ENCODE results near the gene CCDC195.
"Not testable (repeated sequence)": the region's sequence is repeated elsewhere in the genome, so short reads cannot be mapped to it uniquely, and the experiment has no call there.

DNA sequence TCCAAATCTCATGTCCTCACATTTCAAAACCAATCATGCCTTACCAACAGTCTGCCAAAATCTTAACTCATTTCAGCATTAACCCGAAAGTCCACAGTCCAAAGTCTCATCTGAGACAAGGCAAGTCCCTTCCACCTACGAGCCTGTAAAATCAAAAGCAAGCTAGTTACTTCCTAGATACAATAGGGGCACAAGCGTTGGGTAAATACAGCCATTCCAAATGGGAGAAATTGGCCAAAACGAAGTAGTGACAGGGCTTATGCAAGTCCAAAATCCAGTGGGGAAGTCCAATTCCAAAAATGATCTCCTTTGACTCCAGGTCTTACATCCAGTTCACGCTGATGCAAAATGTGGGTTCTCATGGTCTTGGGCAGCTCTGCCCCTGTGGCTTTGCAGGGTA lies 54.5 kb downstream of the CCDC195 start:
- TF ChIP-seq CTCF, EZH2 (IDR thresholded peaks at IDR 0.05): not testable (repeated sequence)
